ENCODE results near the gene ZNF839.

Gene ZNF839

GRCh38 chr14:102283631-102284129 lies 35.9 kb upstream of the ZNF839 start:
- Histone ChIP-seq H3K36me3 (ENCODE audit: insufficient read depth, low read length) (no peaks in the 10 kb centered on the region), H3K4me3 (ENCODE audit: low read depth in 1 of 2, low read length in 2 of 2) (no peak overlapping the region), H3K79me2 (ENCODE audit: insufficient read depth, low read length) (no peaks in the 10 kb centered on the region), H2AFZ (ENCODE audit: low read depth, low read length) (no peak overlapping the region), H3K27me3 (ENCODE audit: insufficient read depth, low read length, poor library complexity) (no peaks in the 10 kb centered on the region), H4K20me1 (ENCODE audit: insufficient read depth, low read length) (no peaks in the 10 kb centered on the region), H3K9ac (ENCODE audit: low read depth, low read length) (no peak overlapping the region), H3K4me1 (ENCODE audit: insufficient read depth, low read length) (no peaks in the 10 kb centered on the region), H3K27ac (ENCODE audit: low read length) (no peak overlapping the region), H3K9me3 (ENCODE audit: insufficient read depth, low read length, severe bottlenecking) (no peaks in the 10 kb centered on the region), H3K4me2 (ENCODE audit: insufficient read depth, low read length) (no peak overlapping the region)
- no peak for DNase-seq
- ATAC-seq (ENCODE audit: insufficient read depth, low read depth), result no peak
- TF ChIP-seq, protein P1, sequence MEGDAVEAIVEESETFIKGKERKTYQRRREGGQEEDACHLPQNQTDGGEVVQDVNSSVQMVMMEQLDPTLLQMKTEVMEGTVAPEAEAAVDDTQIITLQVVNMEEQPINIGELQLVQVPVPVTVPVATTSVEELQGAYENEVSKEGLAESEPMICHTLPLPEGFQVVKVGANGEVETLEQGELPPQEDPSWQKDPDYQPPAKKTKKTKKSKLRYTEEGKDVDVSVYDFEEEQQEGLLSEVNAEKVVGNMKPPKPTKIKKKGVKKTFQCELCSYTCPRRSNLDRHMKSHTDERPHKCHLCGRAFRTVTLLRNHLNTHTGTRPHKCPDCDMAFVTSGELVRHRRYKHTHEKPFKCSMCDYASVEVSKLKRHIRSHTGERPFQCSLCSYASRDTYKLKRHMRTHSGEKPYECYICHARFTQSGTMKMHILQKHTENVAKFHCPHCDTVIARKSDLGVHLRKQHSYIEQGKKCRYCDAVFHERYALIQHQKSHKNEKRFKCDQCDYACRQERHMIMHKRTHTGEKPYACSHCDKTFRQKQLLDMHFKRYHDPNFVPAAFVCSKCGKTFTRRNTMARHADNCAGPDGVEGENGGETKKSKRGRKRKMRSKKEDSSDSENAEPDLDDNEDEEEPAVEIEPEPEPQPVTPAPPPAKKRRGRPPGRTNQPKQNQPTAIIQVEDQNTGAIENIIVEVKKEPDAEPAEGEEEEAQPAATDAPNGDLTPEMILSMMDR (IDR thresholded peaks at IDR 0.05; ENCODE audit: borderline replicate concordance, extremely low read depth, low read length, poor library complexity, severe bottlenecking), result no peak
- TF ChIP-seq EZH2 (IDR thresholded peaks at IDR 0.05; ENCODE audit: borderline replicate concordance, low read depth, low read length, severe bottlenecking), result no peak

GRCh38 chr14:102285106-102285505 lies 34.4 kb upstream of the ZNF839 start:
- Histone ChIP-seq H3K36me3 (ENCODE audit: insufficient read depth, low read length) (no peaks in the 10 kb centered on the region), H3K9ac (ENCODE audit: low read depth, low read length) (no peak overlapping the region), H3K4me3 (ENCODE audit: low read depth in 1 of 2, low read length in 2 of 2) (no peak overlapping the region), H3K27ac (ENCODE audit: low read length) (no peak overlapping the region), H3K27me3 (ENCODE audit: insufficient read depth, low read length, poor library complexity) (no peaks in the 10 kb centered on the region), H3K79me2 (ENCODE audit: insufficient read depth, low read length) (no peaks in the 10 kb centered on the region), H3K4me1 (ENCODE audit: insufficient read depth, low read length) (no peaks in the 10 kb centered on the region), H2AFZ (ENCODE audit: low read depth, low read length) (no peak overlapping the region), H3K4me2 (ENCODE audit: insufficient read depth, low read length) (no peak overlapping the region), H3K9me3 (ENCODE audit: insufficient read depth, low read length, severe bottlenecking) (no peaks in the 10 kb centered on the region), H4K20me1 (ENCODE audit: insufficient read depth, low read length) (no peaks in the 10 kb centered on the region)
- TF ChIP-seq, protein P1 (IDR thresholded peaks at IDR 0.05; ENCODE audit: borderline replicate concordance, extremely low read depth, low read length, poor library complexity, severe bottlenecking), result no peak
- no peak for TF ChIP-seq EZH2 (IDR thresholded peaks at IDR 0.05; ENCODE audit: borderline replicate concordance, low read depth, low read length, severe bottlenecking)
- DNase-seq, result no peak
- no peak for ATAC-seq (ENCODE audit: insufficient read depth, low read depth)

GRCh38 chr14:102288139-102288538 lies 31.4 kb upstream of the ZNF839 start:
- Histone ChIP-seq H3K36me3 (ENCODE audit: insufficient read depth, low read length) (no peaks in the 10 kb centered on the region), H3K79me2 (ENCODE audit: insufficient read depth, low read length) (no peaks in the 10 kb centered on the region), H2AFZ (ENCODE audit: low read depth, low read length) (no peak overlapping the region), H3K4me1 (ENCODE audit: insufficient read depth, low read length) (no peaks in the 10 kb centered on the region), H3K27me3 (ENCODE audit: insufficient read depth, low read length, poor library complexity) (no peaks in the 10 kb centered on the region), H4K20me1 (ENCODE audit: insufficient read depth, low read length) (no peaks in the 10 kb centered on the region), H3K4me3 (ENCODE audit: low read depth in 1 of 2, low read length in 2 of 2) (no peak overlapping the region), H3K9me3 (ENCODE audit: insufficient read depth, low read length, severe bottlenecking) (no peaks in the 10 kb centered on the region), H3K4me2 (ENCODE audit: insufficient read depth, low read length) (no peak overlapping the region), H3K9ac (ENCODE audit: low read depth, low read length) (no peak overlapping the region), H3K27ac (ENCODE audit: low read length) (no peak overlapping the region)
- ATAC-seq (ENCODE audit: insufficient read depth, low read depth) (no peak), DNase-seq (no peak)
- TF ChIP-seq EZH2 (IDR thresholded peaks at IDR 0.05; ENCODE audit: borderline replicate concordance, low read depth, low read length, severe bottlenecking), result no peak
- TF ChIP-seq, protein P1 (IDR thresholded peaks at IDR 0.05; ENCODE audit: borderline replicate concordance, extremely low read depth, low read length, poor library complexity, severe bottlenecking), result no peak

DNA sequence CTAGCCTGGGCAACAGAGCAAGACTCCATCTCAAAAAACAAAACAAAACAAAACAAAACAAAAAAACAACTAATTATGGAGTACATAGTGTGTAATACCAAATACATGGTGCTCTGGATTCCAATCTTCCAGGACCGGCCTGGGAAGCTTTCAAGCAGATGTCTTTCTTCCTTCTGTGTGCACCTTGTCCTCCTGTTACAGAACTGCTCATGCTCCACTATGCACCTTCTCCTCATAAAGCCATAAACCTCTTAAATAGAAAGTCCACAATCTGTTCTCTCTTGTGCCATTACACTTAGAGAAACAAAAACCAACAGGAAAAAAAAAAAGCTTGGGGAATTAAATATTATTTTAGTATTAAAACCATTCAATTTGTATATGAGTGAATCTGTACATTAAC lies 27.1 kb upstream of the ZNF839 start:
- no peak overlapping the region for H3K27ac ChIP-seq (ENCODE audit: low read length)
- H3K79me2 ChIP-seq (ENCODE audit: insufficient read depth, low read length), result no peaks in the 10 kb centered on the region
- no peaks in the 10 kb centered on the region for H3K36me3 ChIP-seq (ENCODE audit: insufficient read depth, low read length)
- H3K27me3 ChIP-seq (ENCODE audit: insufficient read depth, low read length, poor library complexity), result no peaks in the 10 kb centered on the region
- no peak overlapping the region for H3K9ac ChIP-seq (ENCODE audit: low read depth, low read length)
- DNase-seq (no peak), ATAC-seq (ENCODE audit: insufficient read depth, low read depth) (no peak)
- no peaks in the 10 kb centered on the region for H3K9me3 ChIP-seq (ENCODE audit: insufficient read depth, low read length, severe bottlenecking)
- H3K4me2 ChIP-seq (ENCODE audit: insufficient read depth, low read length), result no peak overlapping the region
- H4K20me1 ChIP-seq (ENCODE audit: insufficient read depth, low read length), result no peaks in the 10 kb centered on the region
- TF ChIP-seq, protein P1 (IDR thresholded peaks at IDR 0.05; ENCODE audit: borderline replicate concordance, extremely low read depth, low read length, poor library complexity, severe bottlenecking), result no peak
- TF ChIP-seq EZH2 (IDR thresholded peaks at IDR 0.05; ENCODE audit: borderline replicate concordance, low read depth, low read length, severe bottlenecking), result no peak
- no peak overlapping the region for H2AFZ ChIP-seq (ENCODE audit: low read depth, low read length)
- H3K4me1 ChIP-seq (ENCODE audit: insufficient read depth, low read length), result no peaks in the 10 kb centered on the region
- no peak overlapping the region for H3K4me3 ChIP-seq (ENCODE audit: low read depth in 1 of 2, low read length in 2 of 2)
